ENCODE measurements around the gene NOTCH4. TPM values are rescaled to one million over a fixed set of nuclear protein-coding genes. Genes with fewer than 3 reads are reported as not detected.

Gene NOTCH4
- total and polyA plus RNA-seq, 9 of the 15 experiments (the other 6 are each of a cell fraction or from before 2014, with no cell fraction given): 0.24 to 4.3 (median 1.7) TPM

GRCh38 chr6:32175711-32176475, 48.0 kb downstream of the NOTCH4 start, which contains the start of gene AGPAT1 (continued):
- TF ChIP-seq BCLAF1 (IDR thresholded peaks at IDR 0.05; ENCODE audit: borderline replicate concordance in 1 of 2, control insufficient read depth in 1 of 2, low read depth in 2 of 2, low read length in 1 of 2) (no peak), ZBTB7A (IDR thresholded peaks at IDR 0.05; ENCODE audit: borderline replicate concordance, control insufficient read depth, low read depth, low read length) (peak; percentile 97), TCF3 (CRISPR knock-in tag; IDR thresholded peaks at IDR 0.05) (no peak), SIRT6 (IDR thresholded peaks at IDR 0.05; ENCODE audit: low read depth, low read length) (no peak), PHF21A (IDR thresholded peaks at IDR 0.05; ENCODE audit: borderline replicate concordance, low read depth) (no peak), FOXP4 (CRISPR knock-in tag; IDR thresholded peaks at IDR 0.05; ENCODE audit: borderline replicate concordance) (no peak), CTCFL (IDR thresholded peaks at IDR 0.05; ENCODE audit: borderline replicate concordance, insufficient read depth, low read depth, low read length, poor library complexity, severe bottlenecking) (no peak), ARID3A (IDR thresholded peaks at IDR 0.05; ENCODE audit: borderline replicate concordance, low read depth, low read length) (no peak), CREB3L1 (IDR thresholded peaks at IDR 0.05; ENCODE audit: borderline replicate concordance, low read depth) (no peak), ILK (tag; IDR thresholded peaks at IDR 0.05; ENCODE audit: borderline replicate concordance, low read depth) (no peak), IRF9 (tag; IDR thresholded peaks at IDR 0.05) (0 out of 2 replicates have a peak, but pooled peaks have one; percentile 19), DIDO1 (tag; IDR thresholded peaks at IDR 0.05; ENCODE audit: low read depth) (no peak), NELFE (IDR thresholded peaks at IDR 0.05; ENCODE audit: insufficient read depth, insufficient read length) (no peak)

All from K562 (cell line).